GM19468 (cell line): ENCODE measurements around the gene SLC4A9.

Source experiments
- ATAC-seq: cut with Tn5 transposase; IDR thresholded peaks from one replicate; pipeline ENCODE4 v1.9.1; 2021; ENCODE audit warnings: mild to moderate bottlenecking, moderate library complexity, moderate number of reproducible peaks; ENCODE audit not compliant: unreplicated experiment; ENCODE audit errors: extremely low read depth

Gene SLC4A9

DNA sequence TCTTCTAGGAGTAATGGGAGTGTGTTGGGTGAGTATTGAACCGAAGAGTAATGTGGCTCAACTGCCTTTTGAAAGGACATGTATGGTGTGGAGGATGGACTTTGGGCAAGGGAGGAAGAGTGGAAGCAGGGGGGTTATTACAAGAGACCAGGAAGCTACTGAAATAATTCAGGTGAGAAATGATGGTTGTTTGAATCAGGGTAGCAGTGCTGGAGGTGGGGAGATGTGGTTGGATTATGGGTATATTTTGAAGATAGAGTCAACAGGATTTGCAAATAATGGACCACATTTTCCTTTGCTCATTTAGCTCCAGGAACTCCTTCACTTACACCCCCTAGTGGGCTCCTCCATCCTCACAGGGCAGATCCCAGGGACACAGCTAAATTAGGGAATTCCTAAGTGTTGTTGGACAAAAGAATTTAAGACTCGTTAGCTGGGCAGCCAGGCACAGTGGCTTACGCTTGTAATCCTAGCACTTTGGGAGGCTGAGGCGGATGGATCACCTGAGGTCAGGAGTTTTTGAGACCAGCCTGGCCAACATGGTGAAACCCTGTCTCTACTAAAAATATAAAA, 1.2 kb upstream of the SLC4A9 start:
- no peak for ATAC-seq

DNA sequence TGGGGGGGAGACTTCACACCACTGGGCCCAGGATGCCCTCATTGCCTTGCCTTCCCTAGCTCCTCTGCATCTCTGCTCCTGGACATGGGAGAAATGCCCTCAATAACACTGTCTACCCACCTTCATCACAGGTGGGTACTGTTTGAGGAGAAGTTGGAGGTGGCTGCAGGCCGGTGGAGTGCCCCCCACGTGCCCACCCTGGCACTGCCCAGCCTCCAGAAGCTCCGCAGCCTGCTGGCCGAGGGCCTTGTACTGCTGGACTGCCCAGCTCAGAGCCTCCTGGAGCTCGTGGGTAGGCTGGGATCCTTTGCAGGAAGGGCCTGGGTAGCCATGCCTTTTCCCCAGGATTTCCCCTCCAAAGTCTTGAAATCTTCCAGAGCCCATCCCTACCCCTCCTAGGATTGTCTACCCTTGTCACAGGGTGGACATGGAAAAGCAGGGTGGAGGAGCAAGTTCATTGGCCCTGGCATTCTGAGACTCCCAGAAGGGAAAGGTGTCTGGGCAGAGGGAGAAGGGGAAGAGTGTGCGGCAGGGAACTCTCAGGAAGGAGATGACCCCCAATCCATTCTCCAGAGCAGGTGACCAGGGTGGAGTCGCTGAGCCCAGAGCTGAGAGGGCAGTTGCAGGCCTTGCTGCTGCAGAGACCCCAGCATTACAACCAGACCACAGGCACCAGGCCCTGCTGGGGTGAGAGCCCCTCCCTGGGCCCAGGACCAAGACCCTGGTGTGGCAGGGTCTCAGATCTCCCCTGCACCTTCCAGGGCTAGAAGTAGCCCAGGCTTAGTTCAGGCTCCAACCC, 886 bp downstream of the SLC4A9 start:
- no peak for ATAC-seq

DNA sequence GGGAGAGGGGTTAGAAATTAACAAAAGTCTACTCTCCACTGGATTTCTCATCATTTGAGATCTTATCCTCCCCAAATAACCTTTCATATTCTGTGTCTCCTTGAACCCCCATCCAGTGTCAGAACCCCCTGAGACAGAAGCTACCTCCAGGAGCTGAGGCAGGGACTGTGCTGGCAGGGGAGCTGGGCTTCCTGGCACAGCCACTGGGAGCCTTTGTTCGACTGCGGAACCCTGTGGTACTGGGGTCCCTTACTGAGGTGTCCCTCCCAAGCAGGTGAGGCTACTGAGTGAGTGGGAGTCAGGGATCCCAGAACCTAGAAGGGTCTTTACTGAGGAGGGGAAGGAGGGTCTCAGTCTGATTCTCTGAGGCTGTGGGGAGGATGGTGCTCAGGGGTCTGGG, 1.9 kb downstream of the SLC4A9 start:
- no peak for ATAC-seq

- ATAC-seq, result no peak
These were observed 2.3 kb downstream of the SLC4A9 start for GRCh38 chr5:140362311-140362710.

DNA sequence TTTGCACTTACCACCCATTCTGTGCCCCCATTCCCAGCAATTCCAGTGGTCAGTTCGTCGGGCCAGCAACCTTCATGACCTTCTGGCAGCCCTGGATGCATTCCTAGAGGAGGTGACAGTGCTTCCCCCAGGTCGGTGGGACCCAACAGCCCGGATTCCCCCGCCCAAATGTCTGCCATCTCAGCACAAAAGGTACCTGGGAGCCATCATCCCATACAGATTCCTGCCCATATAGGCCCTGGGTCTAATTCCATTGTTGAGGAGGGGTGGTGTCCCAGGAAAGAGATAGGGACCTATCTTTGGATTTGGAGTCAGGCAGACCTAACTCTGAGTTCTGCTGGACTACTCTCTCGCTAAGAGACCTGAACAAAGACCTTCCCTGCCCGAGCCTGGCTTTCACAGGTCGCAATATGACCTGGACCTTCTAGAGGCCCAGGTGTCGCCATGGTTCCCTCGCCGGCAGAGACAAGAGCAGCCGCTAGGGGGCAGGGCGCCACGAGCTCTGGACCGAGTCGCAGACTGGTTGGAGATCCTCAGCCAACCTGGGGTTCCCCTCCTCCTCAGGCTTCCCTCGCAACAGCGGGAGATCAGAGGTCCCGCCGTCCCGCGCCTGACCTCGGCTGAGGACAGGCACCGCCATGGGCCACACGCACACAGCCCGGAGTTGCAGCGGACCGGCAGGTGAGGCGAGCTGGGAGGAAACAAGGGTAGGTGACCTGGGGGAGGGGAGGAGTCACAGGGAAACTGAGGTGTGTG, 3.1 kb downstream of the SLC4A9 start:
- ATAC-seq, result peak; percentile 77

DNA sequence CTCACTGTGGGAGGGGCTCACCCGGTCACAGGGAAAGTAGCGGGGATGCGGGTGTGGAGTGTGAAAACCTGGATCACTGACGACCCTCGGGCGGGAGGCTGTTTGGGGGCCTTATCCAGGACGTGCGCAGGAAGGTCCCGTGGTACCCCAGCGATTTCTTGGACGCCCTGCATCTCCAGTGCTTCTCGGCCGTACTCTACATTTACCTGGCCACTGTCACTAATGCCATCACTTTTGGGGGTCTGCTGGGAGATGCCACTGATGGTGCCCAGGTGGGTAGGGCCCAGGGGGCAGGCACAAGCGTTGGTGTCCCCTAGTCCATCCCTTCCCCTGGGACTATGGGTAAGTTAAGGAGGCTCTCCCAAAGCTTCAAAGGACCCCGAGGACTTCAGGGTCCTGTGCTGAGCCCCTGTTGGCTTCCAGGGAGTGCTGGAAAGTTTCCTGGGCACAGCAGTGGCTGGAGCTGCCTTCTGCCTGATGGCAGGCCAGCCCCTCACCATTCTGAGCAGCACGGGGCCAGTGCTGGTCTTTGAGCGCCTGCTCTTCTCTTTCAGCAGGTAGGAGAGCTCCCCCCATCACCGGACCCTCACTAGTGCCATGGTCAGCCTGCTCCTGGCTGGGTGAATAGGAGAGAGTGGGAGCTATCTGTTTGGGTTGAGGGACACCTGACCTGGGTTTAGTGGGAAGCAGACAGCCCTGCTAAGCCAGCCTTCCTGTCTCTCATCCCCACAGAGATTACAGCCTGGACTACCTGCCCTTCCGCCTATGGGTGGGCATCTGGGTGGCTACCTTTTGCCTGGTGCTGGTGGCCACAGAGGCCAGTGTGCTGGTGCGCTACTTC, 3.9 kb downstream of the SLC4A9 start:
- ATAC-seq, result no peak

DNA sequence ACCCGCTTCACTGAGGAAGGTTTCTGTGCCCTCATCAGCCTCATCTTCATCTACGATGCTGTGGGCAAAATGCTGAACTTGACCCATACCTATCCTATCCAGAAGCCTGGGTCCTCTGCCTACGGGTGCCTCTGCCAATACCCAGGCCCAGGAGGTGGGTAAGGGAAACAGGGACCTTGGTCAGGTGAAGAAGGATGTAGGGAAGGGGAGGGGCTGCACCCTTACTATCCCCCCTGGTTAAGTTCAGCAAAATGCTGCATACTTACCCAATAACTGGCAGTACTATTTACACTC, 4.4 kb downstream of the SLC4A9 start:
- no peak for ATAC-seq

DNA sequence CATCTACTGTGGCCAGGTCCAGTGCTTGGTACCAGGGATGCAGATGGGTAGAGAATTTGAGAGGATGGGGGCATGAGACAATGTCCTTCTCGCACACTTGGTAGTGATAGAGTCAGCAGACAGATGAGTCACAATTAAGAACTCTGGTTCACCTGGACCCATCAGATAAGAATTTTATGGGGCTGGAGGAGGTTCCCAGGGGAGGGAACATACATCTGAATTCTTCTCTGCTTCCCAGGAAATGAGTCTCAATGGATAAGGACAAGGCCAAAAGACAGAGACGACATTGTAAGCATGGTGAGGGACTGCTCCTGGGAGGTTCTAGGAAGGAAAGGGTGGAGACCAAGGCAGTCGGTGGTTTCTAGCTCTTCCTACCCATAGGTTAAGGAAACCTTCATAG, 5.3 kb downstream of the SLC4A9 start:
- ATAC-seq, result no peak

DNA sequence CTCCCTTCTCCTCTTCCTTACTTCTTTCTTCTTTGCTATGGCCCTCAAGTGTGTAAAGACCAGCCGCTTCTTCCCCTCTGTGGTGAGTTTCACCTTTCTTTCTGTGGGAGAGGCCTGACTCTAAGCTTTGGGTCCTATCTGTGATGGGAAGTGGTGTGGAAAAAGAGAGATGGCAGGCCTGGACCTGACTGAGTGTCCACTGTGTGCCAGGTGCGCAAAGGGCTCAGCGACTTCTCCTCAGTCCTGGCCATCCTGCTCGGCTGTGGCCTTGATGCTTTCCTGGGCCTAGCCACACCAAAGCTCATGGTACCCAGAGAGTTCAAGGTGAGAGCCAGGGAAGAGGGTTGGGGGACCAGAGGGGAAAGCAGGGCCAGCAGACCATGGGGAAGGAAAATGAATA, 5.9 kb downstream of the SLC4A9 start:
- ATAC-seq, result no peak

- ATAC-seq, result no peak
These were observed 6.7 kb downstream of the SLC4A9 start for GRCh38 chr5:140366589-140367255.

- no peak for ATAC-seq
These were observed 7.4 kb downstream of the SLC4A9 start for GRCh38 chr5:140367256-140368013.

DNA sequence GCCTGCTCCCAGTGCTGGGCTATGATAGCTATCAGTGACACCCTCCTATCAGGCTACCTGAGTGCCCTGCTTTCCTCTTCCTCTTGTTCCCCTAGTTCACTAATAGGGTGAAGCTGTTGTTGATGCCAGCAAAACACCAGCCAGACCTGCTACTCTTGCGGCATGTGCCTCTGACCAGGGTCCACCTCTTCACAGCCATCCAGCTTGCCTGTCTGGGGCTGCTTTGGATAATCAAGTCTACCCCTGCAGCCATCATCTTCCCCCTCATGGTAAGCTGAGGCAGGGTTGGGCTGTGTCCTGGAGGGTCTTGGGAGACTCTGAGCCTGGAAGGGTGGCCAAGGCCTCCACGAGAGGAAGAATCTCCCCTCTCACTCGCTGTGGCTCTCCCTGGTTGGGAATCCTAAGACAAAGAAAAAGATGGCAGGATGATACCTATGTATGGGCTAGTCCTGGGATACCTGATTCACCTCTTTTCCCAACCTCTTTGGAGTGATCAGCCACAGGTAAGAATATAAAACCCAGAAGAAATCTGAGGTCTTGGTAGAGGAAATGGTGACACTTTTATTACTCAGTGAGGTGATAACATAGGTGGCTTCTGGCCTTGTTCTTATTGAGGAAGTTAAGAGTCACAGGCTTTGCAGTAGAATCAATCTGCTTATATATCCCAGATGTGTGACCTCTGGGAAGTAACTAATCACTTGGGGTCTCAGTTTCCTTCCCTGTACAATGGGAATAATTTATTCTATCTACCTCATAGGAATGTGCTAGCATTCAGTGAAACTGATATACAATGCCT, 11.6 kb downstream of the SLC4A9 start:
- ATAC-seq, result no peak

DNA sequence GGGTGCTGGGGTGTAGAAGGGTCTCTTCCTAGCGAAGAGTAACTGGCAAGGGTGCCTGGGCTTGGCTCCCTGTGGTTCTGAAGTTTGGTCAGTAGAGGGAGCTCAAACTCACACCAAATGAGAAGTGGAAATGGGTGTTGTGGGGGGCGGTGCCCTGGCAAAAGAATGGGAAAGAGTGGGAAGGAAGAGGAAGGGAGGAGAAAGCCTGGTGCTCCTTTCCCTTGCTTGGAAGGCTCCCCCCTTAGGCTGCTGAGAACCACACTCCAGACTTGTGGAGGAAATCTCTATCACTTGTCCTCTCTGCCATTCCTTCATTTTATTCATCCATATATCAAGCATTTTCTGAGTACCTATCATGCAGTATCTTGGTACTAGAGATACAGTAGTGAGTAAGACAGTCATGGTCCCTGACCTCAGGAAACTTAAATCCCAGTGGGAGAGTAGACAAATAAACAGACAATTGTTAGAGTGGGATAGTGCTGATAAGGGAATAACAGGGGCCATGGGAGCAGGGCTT, 13.0 kb downstream of the SLC4A9 start:
- ATAC-seq, result no peak

DNA sequence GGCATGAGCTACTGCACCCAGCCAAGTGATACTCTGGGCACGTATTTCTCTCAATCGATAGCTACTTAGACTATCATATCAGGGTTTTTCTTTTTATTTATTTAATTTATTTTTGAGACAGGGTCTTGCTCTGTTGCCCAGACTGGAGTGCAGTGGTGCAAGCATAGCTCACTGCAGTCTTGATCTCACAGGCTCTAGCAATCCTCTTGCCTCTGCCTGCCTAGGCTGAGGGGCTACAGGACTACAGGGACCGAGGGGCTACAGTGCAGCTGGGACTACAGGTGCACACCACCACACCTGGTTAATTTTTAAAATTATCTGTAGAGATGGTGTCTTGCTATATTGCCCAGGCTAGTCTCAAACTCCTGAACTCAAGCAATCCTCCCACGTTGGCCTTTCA, 21.4 kb downstream of the SLC4A9 start:
- ATAC-seq, result no peak

GRCh38 chr5:140381972-140382371, 22.0 kb downstream of the SLC4A9 start:
- ATAC-seq, result no peak

DNA sequence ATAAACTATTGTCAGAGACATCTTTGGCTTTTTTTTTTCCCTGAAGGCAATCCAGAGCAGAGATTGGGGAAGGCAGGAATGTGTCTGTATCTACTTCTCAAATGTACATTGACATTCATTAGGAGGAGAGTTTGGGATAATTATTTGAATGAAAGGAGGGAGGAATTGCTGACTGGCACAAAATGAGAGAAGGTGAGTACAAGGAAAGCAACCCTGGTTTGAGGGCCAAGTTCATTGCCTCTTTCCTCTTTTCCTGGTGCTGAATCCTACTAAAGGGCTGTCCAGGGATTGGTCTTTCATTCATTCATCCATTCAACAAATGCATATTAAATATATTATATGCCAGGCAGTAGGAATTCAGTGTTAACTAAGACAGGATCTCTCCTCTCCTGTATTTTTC, 22.9 kb downstream of the SLC4A9 start:
- no peak for ATAC-seq

DNA sequence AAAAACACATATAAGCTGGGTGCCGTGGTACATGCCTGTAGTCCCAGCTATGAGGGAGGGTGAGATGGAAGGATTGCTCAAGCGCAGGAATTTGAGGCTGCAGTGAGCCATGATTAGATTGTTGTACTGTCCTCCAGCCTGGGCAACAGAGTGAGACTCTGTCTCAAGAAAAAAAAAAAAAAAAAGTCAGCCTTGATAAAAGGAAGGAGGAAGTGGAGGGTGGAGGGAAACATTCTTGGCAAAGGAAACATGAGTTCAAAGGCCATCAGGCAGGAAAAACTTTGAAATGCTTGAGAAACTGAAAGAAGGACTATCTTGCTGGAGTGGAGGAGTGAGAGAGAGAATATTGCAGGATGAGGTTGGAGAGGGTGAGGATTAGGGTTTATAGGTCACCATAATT, 23.3 kb downstream of the SLC4A9 start:
- ATAC-seq, result no peak

DNA sequence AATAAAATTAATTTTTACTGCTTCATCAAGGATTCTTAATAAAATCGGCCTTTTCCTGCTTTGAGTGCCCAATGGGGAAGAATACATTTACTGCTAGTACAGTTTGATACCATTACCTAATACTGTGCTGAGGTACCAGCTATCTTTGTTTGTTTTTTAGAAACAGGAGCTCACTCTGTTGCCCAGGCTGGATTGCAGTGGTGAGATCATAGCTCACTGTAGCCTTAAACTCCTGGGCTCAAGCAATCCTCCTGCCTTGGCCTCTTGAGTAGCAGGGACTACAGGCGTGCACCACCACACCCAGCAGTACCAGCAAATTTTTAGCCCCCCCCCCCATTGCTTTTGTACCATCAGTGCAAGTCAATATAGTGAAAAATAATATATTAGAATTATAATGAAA, 28.1 kb downstream of the SLC4A9 start:
- ATAC-seq, result no peak
